Brain pericyte (primary cell): Measurements from ENCODE around the gene NHS.
"Not testable (repeated sequence)": the region's sequence is repeated elsewhere in the genome, so short reads cannot be mapped to it uniquely, and the experiment has no call there.

ENCODE experiments used
- DNase-seq: peaks from one replicate; pipeline ENCODE4 v3.0.0-alpha.2; 2012; ENCODE audit warnings: low read depth, low spot score

The NHS gene

DNA sequence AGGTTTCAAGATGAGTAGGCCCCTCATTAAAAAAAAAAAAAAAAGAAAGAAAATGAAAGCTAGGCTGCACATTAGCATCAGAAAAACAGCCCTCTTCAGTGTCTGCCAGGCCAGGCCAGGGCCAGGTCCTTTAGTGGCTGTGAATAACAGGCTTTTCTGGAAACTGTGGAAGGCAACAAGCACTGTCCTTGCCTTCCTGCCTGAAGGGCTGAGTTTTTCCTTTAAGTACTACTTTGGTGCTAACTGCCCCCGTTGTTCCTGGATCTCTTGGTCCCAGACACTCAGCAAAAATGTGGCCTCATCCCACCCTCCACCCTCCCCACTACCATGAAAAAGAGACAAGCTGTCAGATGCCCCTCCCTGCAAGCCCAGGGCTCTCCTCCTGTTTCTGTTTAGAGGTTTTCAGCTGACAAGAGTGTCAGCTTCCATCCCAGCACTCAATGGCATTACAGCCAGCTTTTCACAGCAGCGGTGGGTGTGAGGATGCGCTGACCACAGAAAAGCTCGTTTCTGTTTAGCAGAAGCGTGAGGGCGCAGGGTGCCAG lies 174.2 kb downstream of the NHS start:
- no peak for DNase-seq

DNA sequence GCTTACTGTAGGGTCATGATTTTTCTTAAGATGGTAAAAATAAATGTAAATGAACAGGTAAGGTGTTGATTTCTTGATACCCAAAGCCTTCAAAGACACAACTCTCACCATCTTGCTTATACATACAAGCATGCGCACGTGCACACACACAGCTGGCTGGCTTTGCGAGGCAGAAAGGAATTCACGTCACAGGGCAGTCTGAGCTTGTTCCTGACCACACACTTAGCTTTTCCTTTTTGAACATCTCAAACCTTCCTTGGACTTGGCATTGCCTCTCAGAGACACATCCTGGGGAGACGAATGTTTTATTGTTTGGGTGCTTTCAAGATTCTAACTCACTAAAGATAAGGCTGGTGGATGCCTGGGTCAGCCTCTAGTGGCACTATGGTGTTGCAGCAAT lies 175.0 kb downstream of the NHS start:
- no peak for DNase-seq

DNA sequence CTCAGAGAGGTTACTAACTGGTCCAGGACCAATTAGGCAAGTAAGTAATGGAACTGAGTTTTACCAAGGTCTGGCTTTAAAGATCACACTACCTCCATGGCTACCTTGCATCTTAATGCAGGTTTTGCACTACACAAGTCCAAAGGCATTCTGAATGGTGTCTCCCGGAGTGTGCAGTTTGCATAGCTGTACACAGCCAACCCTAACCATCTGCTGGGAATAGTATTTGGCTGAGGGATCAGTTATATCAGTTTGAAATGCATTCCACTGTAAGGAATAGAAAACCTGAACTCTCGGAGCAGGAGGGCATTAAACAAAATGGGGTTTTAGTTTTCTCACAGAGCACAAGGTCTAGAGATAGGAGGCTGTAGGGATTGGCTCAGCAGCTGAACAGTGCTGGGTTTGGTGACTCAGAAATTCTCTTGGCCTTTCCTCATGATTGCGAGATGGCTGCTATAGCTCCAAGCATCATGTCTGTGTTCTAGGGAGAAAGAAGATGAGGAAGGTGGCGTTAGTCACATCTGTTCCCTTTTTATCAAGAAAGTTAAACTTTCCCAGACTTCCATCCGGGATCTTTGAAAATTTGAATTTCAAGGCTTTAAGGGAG lies 177.1 kb downstream of the NHS start:
- no peak for DNase-seq

DNA sequence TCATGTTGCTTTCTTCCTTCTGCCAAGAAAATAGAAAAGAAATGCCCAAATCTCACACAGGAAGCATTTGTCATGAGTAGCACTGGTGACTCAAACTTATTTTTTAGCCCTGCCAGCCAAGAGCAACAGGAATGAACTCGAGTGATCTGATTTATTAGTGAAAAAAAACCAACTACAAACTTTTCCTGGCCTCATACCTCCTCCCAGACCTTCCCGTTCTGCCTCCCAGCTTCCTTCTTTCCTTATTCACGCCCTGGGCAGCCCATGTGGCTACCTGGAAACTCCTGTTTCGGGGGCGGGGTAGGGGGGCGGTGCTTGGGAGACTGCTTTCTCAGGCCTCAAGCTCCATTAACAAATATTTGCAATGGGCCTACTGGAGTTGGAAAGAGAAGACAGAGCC lies 178.5 kb downstream of the NHS start:
- no peak for DNase-seq

DNA sequence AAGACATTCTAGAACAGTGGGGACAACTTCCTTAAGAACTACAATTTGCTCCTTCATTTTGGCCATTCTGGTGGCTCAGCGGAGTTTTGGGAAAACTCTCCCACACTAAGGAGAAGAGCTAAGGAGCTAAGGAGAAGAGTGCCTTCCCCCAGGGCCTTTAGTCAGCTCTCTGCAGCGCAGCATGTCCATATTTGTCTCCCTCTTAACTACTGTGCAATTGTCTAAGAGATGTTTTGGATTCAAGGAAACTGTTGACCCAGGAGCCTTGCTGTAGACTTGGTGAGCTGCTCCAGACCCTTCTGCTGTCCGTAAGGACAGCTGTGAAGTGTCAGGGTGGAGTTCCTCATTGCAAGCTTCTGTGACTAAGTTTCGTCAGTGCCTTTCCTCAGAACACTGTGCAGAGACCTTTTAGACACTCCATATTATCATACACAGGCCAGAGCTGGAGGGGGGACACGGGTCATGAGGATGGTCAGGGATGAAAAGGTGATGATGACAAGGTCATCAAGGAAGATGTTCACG lies 179.0 kb downstream of the NHS start:
- no peak for DNase-seq

DNA sequence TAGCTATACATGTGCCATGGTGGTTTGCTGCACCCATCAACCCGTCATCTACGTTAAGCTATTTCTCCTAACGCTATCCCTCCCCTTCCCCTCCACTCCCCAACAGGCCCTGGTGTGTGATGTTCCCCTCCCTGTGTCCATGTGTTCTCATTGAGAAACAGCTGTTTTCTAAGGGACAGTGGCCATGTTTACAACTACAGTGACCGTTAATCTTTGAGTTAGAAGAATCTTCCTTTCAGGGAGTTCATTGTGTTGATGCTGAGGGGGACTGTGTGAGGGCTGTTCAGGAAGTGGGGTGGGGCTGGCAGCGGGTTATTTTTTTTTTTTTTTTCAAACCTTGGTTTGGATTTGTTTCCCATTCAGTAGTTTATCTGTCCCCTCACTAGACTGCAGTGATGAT lies 179.9 kb downstream of the NHS start:
- no peak for DNase-seq

DNA sequence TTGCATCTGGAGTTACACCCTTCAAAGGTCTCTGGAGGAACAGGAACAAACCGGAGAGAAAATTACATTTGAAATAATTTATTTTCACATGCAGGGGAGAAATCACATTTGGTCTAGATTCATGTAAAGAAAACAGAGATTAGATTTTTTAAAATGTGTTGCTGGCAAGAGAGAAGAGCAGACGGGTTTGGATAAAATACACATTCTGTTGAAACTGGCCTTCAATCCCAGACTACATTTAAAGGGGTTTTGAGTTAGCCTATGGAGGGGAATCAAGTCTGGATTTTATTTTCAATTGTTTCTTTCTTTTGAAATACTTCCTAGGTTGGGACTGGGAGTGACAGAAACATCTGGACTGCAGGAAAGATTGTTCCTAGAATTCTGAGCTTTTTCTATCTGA lies 180.8 kb downstream of the NHS start:
- DNase-seq: no peak

DNA sequence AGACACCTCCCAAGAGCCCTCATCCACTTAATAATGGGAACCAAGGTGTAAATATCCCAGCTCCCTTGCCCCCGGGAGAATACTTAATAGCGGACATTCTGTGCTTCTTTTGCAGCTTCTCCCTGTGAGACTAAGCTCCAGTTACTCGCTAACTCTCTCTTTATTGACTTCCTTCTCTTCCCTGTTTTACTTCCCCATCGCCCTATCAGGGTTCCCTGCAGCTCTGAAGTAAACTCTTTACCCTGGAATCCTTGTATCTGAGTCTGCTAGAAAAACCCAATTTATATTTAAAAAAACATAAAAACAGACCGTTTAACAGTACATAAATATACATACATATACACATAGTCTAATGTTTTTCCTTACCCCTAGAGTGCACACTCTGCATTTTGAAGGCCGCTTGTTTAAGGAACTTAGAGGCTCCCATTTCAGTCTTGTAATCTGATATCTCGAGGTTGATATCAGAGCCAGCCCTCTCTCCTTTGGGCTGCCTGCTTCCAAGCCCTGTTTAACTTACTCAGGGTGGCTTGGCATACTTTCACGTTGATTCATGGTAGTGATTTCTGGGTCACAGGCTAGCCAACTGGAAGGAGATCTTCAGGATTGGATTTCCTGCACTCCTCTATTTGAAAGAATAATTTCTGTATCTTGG lies 184.9 kb downstream of the NHS start:
- DNase-seq: peak; percentile 55

DNA sequence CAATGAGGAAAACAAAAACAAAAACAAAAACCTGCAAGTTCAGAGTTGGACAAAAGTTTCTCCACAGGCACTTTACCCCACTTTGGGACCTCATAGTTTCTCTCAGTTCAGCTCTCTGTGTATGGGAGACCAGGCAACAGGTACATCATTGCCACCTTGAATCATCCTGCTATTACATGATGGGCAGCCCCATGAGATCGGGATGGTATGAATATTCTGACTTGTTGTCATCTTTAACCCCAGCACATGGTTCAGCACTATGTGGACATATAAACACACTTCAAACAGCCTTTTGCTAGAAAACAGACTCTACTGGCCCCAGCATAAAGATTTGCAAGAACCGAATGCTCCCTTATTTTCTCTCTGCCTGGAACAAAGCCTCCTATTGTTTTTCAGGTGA lies 185.4 kb downstream of the NHS start:
- no peak for DNase-seq

DNA sequence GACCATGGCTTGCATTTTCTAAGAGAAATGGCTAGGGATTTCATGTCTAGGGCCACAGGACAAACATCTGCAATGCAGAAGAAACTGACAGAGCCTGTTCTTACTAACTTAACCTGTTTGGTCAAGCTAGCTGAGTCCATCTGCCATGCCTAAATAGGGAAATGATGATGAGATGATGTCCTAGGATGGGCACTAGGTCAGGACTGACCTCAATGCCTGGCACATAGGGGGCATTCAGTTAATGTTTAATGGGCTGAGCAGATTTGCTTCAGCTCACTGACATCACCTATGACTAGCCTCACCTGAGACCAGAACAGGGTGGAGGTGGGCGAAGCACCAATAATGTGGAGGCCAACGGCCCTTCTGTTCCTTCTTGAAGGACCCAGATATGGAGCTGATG lies 188.1 kb downstream of the NHS start:
- DNase-seq: no peak

DNA sequence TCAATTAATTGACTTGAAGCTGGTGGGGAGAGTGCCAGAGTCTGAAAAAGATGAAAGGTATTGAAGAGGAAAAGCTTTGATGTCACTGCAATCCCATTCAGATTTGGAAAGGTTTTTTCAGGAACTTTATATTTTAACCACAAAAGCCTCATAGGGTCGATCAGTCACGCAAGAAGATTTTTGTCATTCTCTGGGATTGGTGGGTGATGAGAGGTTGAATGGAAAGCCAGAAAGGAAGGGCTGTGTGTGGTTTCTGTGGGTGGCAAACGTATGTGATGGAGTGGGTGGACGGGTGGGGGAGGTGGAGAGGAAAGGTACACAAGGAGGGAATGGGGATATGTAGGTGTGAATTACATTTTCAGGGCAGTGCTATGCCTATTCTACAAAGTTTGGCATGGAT lies 188.5 kb downstream of the NHS start:
- DNase-seq: no peak

DNA sequence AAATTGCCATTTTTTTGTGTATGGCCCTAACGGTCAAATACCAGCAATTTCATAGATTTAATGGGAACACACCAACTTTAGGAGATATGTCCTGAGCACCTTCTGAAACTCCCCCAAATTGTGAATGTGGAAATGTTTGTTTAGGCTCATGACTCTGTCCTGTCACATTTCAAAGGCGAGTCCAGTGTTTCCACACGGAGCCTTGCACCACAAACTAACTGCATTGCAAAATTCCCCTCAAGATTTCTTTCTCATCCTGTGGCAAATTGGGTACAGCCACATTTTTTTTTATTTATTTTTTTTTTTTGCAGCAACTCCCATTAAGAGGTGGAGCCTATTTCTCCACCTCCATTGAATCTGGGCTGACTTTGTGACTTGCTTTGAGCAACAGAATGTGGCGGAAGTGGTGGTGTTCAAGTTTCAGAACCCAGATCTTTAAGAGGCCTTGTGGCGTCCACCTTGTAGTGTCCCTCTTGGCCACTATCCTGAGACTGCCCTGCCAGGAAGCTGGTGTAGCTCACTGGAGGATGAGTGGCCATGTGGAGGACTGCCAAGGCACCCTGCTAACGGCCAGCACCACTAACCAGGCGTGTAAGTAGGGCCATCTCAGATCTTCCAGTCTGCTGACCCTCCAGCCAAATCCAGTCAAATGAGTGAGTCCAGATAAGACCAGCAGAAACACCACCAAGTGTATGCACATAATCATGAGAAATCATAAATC lies 189.8 kb downstream of the NHS start:
- no peak for DNase-seq

DNA sequence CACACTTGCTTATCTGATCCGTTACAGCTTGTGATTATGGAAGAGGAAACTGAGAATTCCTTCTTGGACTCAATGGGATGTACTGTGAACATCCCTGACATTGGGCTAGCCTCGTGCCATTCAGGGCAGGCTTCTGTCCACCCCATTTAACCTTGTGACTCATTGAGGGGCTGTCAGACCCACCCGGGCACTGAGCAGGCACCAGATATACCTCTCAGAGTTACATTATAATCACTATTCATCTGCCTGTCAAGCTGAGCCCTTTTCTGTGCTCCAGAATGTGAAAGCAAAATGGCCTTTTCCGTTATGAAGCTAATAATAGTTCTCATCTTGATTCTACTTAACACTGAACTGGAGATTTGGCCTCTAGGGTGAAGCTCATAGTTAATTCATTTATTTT lies 191.7 kb downstream of the NHS start:
- DNase-seq: no peak

DNA sequence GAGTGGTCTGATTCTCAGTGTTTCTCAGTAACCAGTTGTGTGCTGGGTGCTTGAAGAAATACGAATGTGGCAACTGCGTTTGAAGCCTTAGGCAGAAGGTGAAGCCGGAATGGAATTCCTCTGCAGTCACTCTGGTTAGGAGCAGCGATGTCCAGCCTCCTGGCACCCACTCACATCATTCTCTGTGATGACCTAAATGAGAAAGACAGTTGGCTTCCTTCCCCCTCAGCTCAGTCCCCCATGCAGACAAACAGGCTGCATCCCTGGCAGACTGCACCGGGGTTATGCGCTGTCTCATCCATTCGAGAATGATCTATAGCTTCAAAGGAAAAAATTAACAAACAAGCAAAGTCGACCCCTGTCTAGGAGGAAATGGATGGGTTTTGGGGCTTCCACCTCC lies 192.2 kb downstream of the NHS start:
- DNase-seq: no peak

DNA sequence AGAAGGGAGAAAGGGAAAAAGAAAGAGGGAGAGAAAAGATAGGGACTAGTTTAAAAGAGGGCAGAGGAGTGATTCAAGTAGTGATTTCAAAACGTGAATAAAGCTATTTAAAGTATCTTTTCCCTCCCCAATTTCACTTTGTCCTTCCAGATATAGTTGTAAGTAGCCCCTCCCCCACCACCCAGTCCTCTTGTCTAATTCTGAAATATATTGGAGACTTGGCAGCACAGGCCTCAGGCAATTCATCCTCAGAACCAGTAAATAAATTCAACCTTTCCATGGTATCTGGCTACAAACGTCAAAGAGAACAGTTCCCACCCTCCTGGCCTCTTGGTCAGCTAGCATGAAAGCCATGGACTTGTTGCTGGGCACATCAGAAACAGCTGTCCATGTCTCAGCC lies 192.8 kb downstream of the NHS start:
- no peak for DNase-seq

DNA sequence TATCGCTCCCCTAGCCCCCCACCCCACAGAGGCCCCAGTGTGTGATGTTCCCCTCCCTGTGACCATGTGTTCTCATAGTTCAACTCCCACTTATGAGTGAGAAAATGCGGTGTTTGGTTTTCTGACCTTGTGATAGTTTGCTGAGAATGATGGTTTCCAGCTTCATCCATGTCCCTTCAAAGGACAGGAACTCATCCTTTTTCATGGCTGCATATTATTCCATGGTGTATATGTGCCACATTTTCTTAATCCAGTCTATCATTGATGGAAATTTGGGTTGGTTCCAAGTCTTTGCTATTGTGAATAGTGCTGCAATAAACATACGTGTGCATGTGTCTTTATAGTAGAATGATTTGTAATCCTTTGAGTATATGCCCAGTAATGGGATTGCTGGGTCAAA lies 193.8 kb downstream of the NHS start:
- DNase-seq: not testable (repeated sequence)

DNA sequence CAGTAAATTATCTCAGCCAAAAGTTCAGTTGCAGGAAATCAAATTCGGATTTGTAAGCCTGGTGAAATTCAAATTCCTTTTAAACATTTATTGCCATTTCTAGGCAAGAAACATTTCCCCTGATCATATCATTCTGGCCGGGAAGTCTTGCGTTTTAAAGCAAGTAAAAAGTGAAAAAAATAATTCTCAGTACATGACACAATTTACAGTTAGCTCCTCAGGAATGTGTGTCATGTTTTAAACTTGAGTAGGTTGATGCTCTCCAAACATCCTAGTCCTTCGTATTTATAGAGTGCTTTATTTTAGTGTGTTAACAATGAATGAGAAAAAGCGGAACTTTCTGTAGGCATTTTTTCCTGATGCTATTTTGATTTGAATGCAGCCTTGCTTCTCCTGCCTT lies 204.0 kb downstream of the NHS start:
- no peak for DNase-seq

DNA sequence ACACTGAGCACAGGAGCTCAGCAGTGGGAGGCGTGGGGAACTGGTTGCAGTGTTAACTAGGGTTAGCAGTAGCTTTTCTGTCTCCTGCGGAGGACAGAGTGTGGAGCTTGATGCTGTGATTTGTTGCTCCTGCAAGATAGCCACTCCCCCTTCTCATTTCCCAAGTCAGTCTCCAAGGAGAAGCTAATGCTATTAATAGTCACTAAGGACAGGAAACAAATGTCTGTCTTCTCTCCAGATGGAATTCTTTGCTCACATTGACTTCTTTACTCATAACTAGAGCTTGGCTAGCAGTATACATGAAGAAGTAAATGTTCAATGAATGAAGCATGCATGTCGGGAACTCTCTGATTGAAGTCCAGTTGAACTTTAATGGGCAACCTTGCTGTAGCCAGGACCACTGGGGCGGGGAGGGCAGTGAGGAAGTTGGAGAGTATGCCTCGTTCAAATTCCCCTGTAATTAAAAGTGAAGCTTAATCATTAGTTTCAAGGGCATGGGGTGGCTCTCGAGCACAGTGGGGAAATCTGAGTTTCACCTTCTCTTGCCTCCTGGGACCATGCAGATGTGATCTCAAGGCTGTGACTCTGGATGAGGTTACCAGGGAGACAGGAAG lies 205.6 kb downstream of the NHS start:
- no peak for DNase-seq

DNA sequence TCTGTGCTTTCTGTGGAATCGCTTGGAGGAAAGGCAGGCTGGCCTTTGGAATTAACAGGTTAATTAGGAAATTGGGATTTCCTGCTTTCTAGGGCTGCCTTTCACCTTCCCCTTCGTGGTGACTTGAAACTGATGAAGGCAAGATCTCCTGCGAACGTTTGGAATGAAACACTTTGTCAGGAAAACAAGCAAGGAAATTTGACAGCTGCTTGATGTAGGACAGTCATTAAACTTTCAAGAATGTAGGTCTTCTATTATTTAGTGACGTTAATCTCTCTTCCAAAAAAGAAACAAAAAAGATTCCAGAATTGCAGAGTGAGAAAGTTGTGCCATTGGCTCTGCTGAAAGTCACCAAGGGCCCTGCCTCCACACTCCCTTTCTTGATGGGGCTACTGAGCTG lies 206.6 kb downstream of the NHS start:
- DNase-seq: no peak

DNA sequence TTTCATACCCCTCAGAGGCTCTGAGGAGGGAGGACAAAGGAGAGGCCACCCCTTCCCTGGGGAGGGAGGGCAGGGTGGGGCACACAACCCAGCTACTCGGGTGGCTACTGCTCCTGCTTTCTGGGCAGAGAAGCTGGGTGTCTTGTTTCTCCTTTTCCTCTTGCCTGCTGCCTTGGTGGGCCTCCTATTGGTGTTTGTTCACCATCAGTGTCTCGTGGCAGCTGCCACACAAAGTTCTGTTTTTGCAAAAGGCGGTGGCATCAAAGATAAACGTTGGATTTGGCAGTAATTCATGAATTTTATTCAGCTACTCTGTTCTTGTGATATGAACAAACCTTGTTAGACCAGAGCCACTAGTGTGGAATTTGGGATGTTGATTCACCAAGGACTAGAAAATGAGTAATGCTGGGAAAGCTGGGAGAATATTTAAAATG lies 209.3 kb downstream of the NHS start:
- no peak for DNase-seq

DNA sequence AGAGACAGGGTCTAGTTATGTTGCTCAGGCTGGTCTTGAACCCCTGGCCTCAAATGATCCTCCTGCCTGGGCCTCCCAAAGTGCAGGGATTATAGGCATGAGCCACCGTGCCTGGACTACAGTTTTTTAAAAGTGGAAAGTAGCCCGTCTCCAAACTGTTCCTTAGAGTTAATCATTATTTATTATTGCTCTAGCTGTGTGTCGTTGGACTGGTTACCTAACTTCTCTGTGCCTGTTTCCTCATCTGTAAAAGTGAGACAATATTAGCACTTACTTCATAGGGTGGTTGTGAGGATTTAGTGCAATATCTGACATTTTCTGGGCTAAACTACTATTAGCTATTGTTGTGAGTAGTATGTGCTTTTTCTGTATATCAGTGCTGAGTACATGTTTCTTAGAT lies 210.0 kb downstream of the NHS start:
- DNase-seq: no peak

DNA sequence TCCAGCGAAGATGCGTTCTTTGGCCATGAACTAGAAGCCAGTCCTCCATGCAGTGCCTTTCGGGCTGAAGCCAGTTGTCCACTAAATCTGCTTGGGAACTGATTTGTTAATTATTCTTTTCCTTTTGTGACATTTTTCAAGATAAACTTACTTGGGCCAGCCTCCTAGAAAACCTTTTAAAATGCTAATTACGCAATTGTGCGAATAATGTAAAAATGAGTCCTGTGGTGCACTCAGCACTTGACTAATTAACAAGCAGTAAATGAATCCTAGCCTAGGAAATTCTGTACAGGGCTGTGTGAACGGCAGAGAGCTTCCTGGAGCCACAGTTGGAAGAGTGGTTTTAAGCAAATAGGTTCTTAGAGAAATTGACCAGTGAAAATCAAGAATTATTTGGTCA lies 212.4 kb downstream of the NHS start:
- DNase-seq: no peak
